Upper lobe of left lung (tissue), 4 donors: ENCODE data around the gene ANP32B.

ENCODE experiments used
- EP300 ChIP-seq, 4 donors: sonication (generic); formaldehyde crosslinking; IDR thresholded peaks; one replicate each; pipeline ENCODE4 v1.5.1; 2017; ENCODE audit warnings: antibody characterized with exemption in 4 of 4, control low read depth in 2 of 4
- POLR2A ChIP-seq, 4 donors: fragments of 450-650 bp; IDR thresholded peaks; one replicate each; pipeline ENCODE4 v1.5.1; 2016 to 2017; ENCODE audit warnings: antibody characterized with exemption in 4 of 4, mild to moderate bottlenecking in 2 of 4

- TF ChIP-seq EP300 (IDR thresholded peaks at IDR 0.05): no peak
- no peak for TF ChIP-seq POLR2A (IDR thresholded peaks at IDR 0.05)
These were observed 26.8 kb downstream of the ANP32B start for GRCh38 chr9:98009936-98010335.
